ENCODE measurements around the gene ERCC6L2.

ERCC6L2 gene

DNA sequence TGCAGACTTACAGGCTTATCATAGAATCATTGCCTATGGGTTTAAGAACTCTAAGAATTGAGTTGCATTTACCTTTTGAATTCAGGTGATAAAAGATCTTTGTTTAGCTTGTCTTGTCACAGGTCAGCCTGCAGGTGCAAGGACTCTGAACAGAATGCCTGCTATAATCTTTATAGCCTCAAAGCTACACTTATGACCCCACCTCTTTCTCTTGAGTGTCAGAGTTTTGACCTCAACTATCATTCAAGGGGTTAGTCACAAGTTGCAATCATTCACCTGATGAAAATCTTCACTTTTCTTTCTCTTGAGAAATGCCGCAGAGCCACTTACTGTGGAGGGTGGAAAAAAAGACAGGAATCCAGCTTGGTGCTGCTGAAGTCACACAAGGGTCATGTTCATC is 49.5 kb downstream of the ERCC6L2 start:
- no peak for DNase-seq (ENCODE audit: low spot score)

DNA sequence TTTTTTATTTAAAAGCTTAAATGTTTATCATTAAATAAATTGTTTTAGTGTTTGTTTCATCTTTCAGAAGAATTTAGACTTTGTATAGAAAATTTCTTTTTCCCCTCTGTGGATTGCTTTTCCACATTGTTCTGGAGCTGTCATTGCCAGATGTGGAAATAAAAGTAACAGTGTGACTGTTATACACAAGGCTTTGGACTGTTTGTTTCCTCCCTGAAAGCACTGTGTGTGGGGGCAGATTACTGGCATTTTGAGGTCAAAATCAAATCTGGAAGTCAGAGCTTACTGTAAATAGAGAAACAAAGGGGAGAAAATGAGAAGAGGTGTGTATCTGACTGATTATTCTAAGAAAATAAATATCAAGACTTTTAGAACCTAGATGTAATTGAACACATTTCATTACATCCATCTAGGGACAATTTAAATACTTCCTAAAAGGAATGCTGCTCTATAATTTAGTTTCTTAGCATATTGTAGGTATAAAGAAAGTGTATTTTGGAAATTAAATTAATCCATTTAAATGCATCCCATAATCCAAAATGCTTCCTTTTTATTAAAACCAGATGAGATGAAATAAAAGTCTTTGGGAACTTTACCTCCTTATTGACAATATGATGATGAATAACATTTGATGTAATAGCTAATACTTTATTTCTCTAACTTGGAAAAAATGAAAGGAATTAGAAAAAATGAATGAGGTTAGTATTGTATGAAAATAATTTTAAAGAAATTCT is 51.9 kb downstream of the ERCC6L2 start:
- DNase-seq (ENCODE audit: low spot score) = no peak

DNA sequence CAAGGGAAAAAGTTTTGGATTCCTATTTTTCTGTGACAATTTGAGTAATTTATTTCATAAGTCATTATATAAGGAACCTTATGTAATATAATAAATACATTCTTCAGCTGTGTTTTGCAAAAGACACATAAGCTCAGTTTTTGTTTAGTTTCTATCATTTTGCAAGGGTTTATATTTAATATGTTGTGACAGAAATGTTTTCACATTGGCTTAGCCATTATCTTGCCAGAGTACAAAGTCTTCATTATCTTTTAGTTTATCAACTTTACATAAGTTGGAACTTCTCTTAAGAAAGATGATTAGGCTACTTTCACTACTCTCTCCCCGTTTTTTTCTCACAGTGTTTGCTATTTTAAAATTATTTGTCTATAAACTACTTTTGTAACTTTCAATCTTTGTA is 54.8 kb downstream of the ERCC6L2 start:
- no peak for DNase-seq (ENCODE audit: low spot score)

DNA sequence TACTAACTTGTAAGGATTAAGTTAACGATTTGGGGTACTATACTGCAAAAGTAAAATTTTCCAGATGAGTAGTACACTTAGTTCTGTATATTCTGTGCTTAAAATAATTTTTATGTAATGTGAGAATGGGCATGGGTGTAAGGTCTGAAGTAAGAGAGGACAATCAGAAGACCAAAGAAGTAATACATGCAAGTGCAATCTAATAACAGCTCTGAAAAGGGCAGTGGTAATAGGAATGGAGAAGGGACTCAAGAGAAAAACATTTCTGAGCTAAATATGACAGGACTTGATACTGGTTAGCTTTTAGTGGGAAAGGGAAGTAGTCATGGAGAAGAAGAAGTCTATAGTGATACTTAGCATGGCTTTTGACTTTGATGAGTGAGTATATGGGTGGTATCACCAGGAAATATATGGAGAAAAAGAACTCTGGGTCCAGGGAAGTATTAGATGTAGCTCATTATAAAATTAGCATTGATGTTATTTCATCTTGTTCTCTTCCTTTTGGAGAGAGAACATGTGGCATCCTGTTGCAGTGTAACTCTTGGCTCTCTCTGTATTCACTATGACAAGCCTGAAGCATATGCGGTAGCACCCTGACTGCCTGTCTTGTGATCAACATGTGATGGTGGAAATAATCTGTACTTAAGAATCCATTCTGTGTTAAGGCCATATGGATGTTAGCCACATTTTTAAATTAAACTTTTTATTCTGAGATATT is 60.5 kb downstream of the ERCC6L2 start:
- no peak for DNase-seq (ENCODE audit: low spot score)

DNA sequence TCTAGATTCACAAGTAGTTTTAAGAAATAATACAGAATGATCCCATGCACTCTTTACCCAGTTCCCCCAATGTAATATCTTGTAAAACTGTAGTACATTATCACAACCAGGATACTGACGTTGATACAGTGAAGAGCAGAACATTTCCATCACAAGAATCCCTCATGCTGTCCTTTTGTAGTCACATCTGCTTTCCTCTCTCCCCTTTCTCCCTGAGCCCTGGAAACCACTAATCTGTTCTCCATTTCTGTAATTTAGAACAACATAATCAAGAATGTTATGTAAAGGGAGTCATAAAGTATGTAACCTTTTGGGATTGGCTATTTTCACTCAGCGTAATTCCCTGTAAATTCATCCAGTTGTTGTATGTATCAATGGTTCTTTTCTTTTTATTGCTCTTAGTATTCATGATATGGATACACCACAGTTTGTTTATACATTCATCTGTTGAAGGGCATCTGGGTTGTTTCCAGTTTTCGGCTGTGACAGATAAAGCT is 61.1 kb downstream of the ERCC6L2 start:
- no peak for DNase-seq (ENCODE audit: low spot score)

DNA sequence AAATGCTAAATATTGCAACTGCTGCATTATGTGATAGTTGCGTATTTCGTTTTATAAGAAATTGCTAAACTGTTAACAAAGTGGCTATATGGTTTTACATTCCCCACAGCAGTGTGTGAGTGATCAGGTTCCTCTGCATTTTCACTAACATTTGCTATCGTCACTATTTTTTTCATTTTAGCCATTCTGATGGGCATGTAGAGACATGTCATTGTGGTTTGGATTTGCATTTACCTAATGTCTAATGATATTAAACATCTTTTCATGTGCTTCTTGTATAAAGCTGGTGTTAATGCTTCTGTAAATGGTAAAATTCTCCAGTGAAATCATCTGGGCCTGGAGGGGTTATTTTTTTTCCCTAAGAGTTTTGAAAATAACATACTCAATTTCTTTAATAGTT is 61.6 kb downstream of the ERCC6L2 start:
- DNase-seq (ENCODE audit: low spot score) = no peak

DNA sequence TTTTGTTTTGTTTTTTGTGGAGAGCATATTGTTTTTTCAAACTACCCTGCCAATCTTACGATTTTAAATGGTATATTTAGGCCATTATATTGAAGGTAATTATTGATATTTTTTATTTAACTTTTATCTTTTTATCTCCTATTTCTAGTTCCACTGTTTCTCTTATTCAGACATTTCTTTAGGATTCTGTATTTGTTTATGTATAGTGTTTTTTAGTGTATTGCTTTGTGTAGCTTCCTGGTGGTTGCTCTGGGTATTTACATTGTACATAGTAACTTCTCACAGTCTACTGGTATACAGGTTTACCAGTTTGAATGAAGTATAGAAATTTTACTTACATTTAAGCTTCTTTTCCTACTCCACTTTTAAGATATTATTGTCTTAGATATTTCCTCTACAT is 63.2 kb downstream of the ERCC6L2 start:
- no peak for DNase-seq (ENCODE audit: low spot score)

DNA sequence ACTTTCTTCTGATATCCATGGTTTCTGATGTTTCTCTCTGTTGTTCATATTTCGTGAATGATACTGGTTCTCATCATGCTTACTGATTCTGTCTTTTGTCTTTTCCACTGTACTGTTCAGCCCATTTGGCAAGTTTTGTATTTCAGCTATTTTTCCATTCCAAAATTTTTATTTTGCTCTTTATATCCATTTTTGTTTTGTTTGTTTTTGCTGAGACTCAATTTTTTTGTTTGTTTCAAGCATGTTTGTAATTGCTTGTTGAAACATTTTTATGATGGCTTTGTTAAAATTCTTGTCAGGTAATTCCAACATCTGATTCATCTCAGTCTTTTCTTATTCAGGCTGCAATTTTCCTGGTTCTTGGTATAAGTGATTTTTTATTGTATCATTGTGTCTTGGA is 64.0 kb downstream of the ERCC6L2 start:
- no peak for DNase-seq (ENCODE audit: low spot score)

DNA sequence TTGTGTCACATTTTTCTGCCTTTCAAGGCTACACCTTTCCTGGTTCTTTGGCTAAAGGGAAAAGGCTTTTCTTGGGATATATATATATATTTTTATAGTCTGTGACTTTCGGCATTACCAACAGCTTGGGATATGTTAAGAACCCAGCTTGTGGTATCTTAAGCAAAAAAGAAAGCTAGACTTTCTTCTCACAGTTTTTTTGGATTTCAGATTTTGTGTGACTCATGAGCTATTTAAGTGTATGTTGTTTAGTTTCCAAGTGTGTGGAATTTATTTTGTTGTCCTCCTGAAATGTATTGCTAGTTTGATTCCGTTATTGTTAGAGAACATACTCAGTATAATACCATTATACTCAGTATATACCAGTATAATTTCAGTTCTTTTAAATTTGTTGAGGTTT is 64.8 kb downstream of the ERCC6L2 start:
- no peak for DNase-seq (ENCODE audit: low spot score)

DNA sequence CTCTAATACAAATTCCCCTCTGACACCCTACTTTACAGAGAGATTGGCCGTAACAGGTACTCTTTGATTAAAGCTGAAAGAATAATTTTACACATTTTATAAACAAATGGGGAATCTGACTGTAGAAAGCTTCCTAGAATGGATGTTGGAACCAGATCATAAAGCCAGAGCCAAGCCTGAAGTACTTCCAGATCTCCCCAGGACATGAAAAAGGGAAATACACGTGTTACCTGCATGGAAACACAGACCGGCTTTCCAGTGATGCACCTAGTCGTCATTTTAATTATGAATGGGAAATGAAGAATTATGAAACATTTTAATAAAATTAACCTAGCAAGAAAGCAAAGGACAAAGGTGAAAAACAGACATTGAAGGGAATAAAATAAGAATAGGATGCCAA is 66.5 kb downstream of the ERCC6L2 start:
- no peak for DNase-seq (ENCODE audit: low spot score)

DNA sequence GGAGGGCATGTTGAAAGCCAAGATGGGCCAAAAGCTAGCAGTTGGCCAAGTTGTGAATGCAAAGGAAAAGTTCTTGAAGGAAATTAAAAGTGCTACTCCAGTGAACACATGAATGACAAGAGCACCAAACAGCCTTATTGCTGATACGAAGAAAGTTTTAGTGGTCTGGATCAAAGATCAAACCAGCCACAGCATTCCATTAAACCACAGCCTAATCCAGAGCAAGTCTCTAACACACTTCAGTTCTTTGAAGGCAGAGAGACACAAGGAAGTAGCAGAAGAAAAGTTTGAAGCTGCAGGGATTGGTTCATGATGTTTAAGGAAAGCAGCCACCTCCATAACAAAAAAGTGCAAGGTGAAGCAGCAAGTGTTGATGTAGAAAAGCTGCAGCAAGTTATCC is 71.6 kb downstream of the ERCC6L2 start:
- DNase-seq (ENCODE audit: low spot score) = peak; percentile 46

DNA sequence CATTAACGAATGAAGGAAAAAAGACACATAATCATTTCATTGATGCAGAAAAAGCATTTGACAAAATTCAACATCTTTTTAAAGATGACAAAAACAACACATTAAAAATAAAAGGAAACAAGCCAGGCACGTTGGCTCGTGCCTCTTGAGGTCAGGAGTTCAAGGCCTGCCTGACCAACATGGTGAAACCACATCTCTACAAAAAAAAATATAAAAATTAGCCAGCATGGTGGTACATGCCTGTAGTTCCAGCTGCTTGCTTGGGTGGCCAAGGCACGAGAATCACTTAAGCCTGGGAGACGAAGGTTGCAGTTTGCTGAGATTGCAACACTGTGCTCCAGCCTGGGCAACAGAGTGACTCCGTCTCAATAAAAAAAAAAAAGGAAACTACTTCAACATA is 77.0 kb downstream of the ERCC6L2 start:
- no peak for DNase-seq (ENCODE audit: low spot score)

DNA sequence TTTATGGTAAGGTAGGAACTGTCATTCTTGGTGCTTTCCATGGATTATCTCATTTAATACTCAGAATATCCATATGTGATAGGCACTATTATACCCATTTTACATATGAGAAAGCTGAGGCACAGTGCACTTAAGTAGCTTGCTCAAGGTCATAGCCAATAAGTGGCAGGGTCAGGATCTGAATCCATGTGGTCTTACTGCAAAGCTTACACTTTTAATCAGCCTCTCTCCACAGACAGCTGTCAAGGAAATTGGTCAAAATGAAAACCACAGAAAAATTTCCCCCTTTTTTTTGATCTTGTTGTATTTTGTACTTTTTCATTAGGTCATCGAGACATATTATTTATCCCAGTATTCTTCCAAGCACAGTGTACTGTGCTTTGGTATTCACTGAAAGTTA is 78.5 kb downstream of the ERCC6L2 start:
- DNase-seq (ENCODE audit: low spot score) = no peak

DNA sequence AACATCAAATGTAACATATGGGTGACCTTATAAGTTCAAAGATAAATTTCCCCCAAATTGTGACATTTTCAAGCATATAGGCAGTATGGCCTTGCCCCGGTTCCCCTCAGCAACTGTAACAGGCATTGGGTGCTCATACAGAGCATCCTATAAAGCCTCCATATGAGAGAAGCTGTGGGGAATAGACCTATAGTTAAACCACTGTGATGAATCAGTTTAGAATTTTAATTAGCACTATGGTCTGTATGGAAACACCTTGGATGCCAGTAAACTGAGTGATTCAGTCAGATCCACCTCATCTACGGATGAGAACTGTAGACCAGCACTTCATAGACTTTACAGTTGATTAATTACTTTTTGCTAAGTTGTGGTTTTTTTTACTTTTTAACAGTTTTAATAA is 79.4 kb downstream of the ERCC6L2 start:
- DNase-seq (ENCODE audit: low spot score) = no peak

DNA sequence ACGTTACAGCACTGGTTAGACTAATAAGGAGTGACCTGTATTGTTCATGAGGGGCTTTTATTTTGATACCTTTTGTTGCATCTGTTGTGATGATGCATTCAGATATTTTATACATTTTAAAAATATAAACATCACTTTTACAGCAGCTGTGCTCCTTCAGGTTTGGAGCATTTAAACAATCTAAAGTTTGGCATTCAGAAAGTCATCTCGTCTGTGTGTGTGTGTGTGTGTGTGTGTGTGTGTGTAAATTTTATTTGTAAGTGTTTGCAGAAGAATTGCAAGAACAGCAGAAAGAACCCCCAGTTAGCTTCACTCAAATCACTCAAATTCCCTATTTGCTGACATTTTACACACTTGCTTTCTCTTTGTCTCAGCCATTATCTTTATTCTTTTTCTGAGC is 87.4 kb downstream of the ERCC6L2 start:
- no peak for DNase-seq (ENCODE audit: low spot score)

DNA sequence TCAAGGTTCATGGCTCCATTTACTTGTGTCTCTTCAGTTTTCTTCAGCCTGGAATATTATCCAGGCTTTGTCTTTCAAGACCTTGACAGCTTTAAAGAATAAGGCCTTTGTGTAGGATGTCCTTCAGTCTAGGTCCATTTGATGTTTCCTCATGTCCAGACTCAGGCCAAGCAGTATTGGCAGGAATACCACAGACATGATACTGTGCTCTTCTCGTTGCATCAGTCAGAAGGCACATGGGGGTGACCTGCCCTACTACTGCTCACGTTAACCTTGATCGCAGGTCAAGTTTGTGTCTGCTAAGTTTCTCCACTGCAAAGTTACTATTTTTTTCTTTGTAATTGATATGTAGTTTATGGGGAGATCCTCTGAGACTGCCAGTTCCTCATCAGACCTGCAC is 88.2 kb downstream of the ERCC6L2 start:
- no peak for DNase-seq (ENCODE audit: low spot score)

DNA sequence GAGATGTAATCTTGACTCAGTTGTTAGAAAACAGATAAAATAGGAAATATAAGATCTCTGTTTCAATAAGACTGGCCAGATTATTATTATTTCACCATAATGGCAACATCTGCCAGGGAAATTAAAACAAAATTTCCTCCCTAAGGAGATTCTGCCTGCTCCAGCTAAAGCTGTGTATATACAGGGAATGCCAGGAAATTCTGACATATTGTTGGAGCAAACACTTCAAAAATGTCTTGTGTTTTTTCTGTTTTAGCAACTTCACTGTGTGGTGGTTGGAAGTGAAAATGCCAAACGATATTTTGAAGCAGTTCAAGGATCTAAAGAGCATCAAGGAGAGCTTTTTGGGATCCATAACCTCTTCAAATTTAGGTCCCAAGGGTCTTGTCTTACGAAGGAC is 90.8 kb downstream of the ERCC6L2 start:
- no peak for DNase-seq (ENCODE audit: low spot score)

DNA sequence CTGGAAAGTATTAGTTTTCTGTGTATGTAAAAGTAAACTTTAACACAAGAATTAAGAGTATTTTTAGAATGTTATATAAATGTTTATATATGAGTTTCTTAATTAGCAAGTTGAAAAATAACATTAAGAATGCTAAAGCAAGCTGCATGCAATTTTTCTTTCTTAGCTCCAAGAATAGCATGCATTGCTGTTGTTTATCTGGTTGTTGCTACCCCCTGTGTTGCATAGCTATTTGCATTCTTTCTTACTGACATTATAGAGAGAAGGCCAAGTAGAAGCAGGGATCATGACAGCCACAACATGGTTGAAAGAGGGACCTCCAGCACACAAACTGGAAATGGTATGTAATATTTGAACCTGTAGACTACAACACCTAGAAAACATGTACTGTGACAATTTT is 94.8 kb downstream of the ERCC6L2 start:
- no peak for DNase-seq (ENCODE audit: low spot score)

DNA sequence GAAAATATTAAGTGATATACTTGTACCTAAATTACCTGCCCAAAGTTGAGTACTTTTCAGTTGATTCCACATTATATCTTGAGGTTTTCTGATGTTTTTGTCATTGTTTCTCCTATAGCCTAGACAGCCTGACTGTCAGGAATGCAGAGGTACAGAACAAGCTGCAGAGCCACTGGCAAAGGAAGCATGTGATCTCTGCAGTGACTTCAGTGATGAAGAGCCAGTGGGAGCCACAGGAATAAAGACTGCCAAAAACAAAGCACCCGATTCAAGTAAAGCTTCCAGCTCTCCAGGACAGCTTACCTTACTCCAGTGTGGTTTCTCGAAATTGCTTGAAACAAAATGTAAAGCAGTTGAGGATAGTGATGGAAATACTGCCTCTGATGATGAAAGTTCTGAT is 96.3 kb downstream of the ERCC6L2 start:
- no peak for DNase-seq (ENCODE audit: low spot score)

DNA sequence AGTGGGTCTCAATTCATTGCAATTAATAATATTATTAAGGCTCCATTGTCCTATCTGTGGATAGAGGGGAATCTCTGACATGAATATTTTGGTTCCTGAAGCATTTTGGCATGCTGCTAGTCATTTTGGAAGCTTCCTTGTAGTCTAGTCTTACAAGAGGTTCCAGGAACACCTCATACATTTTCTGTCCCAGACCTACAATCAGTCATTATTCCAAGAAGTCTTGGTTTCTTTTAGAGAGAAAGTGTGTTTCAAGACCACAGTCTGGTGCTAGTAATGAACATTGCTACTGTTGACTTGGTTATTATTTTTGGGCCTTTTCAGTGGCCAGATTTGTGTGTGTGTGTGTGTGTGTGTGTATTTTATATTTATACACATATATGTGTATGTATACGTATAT is 98.9 kb downstream of the ERCC6L2 start:
- no peak for DNase-seq (ENCODE audit: low spot score)

DNA sequence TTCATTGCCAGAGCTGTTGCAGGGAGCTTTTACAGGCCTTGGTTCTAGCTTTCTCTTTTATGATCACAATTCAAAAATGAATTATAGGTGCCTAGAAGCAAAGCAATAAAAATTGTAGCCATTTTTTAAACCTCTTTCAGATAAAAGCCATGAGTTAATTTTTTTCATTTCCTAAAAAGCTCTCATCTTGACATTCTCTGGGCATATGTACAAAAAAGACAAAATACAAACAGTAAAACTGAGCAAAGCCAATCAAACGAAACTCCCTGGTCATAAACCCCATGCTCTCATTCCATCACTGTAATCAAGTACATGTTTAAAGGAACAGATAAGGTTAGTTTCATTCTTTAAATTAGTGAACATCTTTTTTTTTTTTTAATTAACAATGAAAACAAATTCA is 101.9 kb downstream of the ERCC6L2 start:
- no peak for DNase-seq (ENCODE audit: low spot score)

DNA sequence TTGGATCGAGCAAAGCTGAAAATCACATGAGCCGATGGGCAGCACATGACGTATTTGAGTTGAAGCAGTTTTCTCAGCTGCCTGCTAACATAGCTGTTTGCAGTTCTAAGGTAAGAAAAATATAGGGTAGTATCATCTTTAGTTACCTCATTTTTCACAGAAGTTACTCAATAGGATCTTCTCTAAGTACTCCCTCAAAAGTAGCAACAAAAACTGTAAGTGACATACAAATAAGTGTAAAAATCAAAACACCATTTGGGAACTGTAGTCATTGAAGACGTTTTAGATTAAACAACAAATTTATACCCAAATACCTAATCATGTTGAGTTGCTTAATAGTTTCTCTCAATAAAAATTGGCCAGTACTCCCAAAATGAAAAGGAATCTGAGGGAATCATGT is 102.6 kb downstream of the ERCC6L2 start:
- no peak for DNase-seq (ENCODE audit: low spot score)

DNA sequence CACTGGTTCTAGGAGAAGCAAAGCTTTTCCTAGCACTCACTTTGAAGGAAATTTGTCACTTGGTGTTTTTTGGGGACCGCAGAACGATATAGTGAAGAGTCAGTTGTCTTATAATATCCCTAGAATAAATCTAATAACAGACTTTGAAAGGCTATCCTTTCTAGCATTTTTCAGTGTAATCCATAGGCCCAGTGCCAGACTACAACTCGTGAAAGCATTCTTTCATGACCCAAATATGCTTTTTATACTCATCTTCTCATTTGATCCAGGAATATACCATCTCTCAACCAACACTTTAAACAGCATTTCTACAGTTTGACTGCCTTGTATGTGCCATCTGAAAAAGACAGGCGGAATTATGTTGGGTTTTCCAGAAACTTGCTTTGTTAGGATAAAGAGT is 104.0 kb downstream of the ERCC6L2 start:
- no peak for DNase-seq (ENCODE audit: low spot score)
